C4-2B (cell line): ENCODE data around the gene COMMD7.

Experiments used
- ZFX ChIP-seq: fragments of 450-650 bp; IDR thresholded peaks from 2 replicates; pipeline ENCODE4 v1.6.1; 2017
- TF ChIP-seq, protein P1 (sequence below): fragments of 450-650 bp; conservative IDR thresholded peaks from 2 replicates; pipeline ENCODE4 v1.5.1; 2017; ENCODE audit warnings: mild to moderate bottlenecking

DNA sequence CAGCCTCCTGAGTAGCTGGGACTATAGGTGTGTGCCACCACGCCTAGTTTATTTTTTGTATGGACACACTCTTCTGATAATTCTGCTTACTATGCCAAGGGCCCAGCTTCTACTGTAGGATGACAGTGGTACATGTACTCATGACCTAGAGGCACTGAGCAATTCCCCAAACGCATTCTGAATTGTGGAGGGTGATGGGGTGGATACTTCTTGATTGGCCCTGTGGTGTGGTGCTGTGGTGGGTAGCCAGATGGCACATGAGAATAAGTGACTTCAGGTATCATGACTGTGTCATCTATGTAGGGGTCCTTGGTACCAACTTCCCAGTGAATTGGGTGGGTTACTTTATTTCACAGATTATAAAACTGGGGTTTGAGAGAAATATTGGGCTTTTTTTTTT is 30.0 kb upstream of the COMMD7 start:
- TF ChIP-seq, protein P1, sequence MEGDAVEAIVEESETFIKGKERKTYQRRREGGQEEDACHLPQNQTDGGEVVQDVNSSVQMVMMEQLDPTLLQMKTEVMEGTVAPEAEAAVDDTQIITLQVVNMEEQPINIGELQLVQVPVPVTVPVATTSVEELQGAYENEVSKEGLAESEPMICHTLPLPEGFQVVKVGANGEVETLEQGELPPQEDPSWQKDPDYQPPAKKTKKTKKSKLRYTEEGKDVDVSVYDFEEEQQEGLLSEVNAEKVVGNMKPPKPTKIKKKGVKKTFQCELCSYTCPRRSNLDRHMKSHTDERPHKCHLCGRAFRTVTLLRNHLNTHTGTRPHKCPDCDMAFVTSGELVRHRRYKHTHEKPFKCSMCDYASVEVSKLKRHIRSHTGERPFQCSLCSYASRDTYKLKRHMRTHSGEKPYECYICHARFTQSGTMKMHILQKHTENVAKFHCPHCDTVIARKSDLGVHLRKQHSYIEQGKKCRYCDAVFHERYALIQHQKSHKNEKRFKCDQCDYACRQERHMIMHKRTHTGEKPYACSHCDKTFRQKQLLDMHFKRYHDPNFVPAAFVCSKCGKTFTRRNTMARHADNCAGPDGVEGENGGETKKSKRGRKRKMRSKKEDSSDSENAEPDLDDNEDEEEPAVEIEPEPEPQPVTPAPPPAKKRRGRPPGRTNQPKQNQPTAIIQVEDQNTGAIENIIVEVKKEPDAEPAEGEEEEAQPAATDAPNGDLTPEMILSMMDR, result no peak
- no peak for TF ChIP-seq ZFX
